GM18951 (cell line): Measurements from ENCODE around the gene RPUSD4.
"Not testable (repeated sequence)": the region's sequence is repeated elsewhere in the genome, so short reads cannot be mapped to it uniquely, and the experiment has no call there.

ENCODE experiments used
- POLR2A ChIP-seq: IDR thresholded peaks from 4 replicates; pipeline ENCODE4 v1.6.1; 2011; ENCODE audit warnings: mild to moderate bottlenecking; ENCODE audit not compliant: insufficient read length, insufficient read depth; ENCODE audit errors: extremely low read depth
- in situ Hi-C: fragments of 300-500 bp; cut with MboI; formaldehyde crosslinking; loops from one replicate; pipeline ENCODE4 v1.12.0; 2022; ENCODE audit warnings: low sequenced_read_pairs, mixed read lengths, inconsistent platforms; ENCODE audit not compliant: unreplicated experiment

RPUSD4 gene, protein sequence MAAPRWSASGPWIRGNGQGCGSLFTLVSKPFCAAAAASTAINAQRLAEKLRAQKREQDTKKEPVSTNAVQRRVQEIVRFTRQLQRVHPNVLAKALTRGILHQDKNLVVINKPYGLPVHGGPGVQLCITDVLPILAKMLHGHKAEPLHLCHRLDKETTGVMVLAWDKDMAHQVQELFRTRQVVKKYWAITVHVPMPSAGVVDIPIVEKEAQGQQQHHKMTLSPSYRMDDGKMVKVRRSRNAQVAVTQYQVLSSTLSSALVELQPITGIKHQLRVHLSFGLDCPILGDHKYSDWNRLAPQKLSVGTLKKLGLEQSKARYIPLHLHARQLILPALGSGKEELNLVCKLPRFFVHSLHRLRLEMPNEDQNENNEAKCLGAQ

DNA sequence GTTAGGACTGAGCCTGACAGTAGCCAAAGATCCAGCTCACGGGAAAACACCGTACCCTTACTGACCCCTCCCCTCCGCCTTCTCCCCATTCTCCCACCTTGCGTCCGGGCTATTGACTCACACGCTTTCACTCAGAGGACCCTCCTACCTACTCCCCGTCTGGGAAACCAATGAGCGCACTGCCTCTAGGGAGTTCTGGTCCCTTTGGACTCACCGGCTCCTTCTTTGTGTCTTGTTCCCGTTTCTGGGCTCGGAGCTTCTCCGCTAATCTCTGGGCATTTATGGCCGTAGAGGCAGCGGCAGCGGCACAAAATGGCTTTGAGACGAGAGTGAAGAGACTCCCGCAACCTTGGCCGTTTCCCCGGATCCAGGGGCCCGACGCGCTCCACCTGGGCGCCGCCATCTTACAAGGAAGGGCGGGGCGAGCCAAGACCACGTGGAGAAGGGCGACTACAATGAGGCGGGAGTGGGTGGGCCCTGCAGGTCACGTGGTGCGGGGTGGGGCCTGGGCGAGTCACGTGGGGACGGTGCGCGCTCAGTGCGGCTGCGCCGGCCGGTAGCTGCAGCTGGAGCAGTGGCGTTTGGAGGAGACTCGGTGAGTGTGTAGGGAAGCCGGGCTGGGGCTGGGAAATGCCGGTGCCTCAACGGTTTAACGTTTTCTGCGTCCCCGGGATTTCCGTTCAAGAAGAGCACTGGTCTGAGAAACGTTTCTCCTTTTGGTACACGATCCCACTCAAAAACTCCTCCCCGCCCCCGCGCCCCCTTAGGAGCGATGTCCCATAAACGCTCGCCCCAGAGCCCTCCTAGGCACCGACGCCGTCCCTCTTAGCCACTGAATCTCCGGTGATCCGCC lies at the start of gene RPUSD4, which contains the start of gene FAM118B:
Gene RPUSD4 (minus strand): TSS at position 415 of the 853 bp plus-strand sequence. CDS start 12 bp downstream, at position 403.
Gene FAM118B (plus strand): TSS at position 547 of the 853 bp plus-strand sequence. CDS start 23,220 bp downstream, outside the sequence.
- in situ Hi-C loops, result no loop called here

GRCh38 chr11:126257764-126258163 lies 46.3 kb upstream of the RPUSD4 start:
- no peak for TF ChIP-seq POLR2A
- in situ Hi-C loops, result no loop called here

More for the DNA sequence above, at the start of gene RPUSD4, which contains the start of gene FAM118B:
- peak; percentile 96 for TF ChIP-seq POLR2A

- TF ChIP-seq POLR2A, result no peak
- in situ Hi-C loops, result no loop called here
Observed at GRCh38 chr11:126257144-126257543, 45.7 kb upstream of the RPUSD4 start.

GRCh38 chr11:126256216-126256615 lies 44.8 kb upstream of the RPUSD4 start:
- in situ Hi-C loops, result no loop called here
- no peak for TF ChIP-seq POLR2A

DNA sequence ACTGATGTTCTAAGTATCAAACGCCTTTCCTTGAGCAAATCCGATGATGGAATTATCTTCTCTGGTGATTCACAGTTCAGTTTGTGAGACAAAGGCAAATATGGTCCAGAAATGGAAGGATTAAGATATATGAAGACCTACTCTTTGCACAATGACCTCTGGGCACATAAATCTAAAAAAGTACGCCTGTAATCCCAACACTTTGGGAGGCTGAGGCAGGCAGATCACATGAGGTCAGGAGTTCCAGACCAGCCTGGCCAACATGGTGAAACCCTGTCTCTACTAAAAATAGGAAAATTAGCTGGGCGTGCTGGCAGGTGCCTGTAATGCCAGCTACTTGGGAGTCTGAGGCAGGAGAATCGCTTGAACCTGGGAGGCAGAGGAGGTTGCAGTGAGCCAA lies 44.1 kb upstream of the RPUSD4 start:
- in situ Hi-C loops, result not testable (repeated sequence)

DNA sequence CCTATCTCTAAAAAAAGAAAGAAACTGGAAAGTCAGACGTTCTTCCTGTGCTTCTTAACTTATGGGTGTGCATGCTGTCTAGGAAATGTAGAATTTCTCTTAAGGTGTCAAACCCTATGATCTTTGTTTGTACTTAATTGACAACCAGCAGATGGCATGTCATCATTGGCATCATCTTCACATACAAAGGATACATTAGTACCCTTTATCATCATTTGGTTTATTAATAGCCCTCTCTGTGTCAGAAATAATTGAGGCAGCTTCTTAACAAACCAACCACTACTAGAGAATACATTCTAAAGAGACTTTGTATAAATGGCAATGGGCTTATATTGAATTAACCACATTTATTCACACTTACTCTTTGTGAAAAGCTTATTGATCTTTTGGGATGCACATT lies 43.4 kb upstream of the RPUSD4 start:
- in situ Hi-C loops, result no loop called here
- TF ChIP-seq POLR2A, result no peak

GRCh38 chr11:126253265-126253664 lies 41.8 kb upstream of the RPUSD4 start:
- in situ Hi-C loops, result no loop called here
- TF ChIP-seq POLR2A, result no peak

GRCh38 chr11:126246636-126247035 lies 35.2 kb upstream of the RPUSD4 start:
- TF ChIP-seq POLR2A, result no peak
- in situ Hi-C loops, result no loop called here

DNA sequence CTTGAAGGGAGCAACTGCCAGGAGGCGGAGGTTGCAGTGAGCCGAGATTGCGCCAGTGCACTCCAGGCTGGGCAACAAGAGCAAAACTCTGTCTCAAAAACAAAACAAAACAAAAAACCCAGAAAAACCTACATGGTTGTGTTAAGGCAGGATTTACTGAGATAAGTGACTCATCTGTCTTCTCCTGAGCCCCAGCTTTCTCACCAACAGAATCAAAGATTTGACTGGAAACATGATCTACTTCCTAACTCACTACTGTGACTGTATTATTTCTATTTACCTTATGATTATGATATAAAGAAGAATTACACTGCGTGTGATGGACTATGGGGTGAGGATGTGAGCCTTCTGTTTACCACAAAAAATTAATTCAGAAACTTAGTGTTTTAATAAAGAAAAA lies 21.9 kb upstream of the RPUSD4 start:
- in situ Hi-C loops, result no loop called here
- no peak for TF ChIP-seq POLR2A

GRCh38 chr11:126232683-126233082 lies 21.2 kb upstream of the RPUSD4 start:
- in situ Hi-C loops, result no loop called here
- no peak for TF ChIP-seq POLR2A

DNA sequence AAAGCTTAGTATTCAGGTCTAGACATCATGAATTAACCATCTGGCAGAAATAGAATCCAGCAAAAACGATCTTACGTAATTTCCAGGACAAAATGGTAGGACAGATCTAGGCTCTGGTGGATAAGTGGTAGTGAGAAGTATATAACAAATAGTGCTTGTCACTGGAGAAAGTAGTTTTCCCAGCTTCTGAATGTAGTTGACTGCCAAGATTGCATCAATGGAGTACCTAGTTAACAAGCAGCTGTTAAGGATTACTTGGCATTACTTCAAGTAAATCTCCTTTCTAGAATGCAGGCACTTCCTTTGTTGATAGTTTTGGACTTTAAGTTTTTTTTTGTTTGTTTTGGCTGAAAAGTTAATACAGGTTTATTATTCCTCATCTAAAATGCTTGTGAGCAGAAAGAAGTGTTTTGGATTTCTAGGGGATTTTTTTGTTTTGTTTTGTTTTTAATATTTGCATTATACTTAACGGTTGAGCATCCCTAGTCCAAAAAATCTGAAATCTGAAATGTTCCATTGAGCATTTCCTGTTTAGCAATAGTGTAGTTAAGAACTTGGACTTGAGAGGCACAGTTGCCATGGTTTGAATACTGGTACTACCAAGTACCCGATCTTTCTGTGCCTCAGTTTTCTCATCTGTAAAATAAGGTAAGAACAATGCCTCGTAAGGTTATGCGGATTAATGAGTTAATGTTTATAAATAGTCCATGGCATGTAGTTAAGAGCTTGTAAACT lies 20.4 kb upstream of the RPUSD4 start:
- in situ Hi-C loops, result no loop called here
- no peak for TF ChIP-seq POLR2A

GRCh38 chr11:126229858-126230540 lies 18.5 kb upstream of the RPUSD4 start:
- TF ChIP-seq POLR2A, result no peak

More at GRCh38 chr11:126229858-126230540, 18.5 kb upstream of the RPUSD4 start:
- in situ Hi-C loops, result no loop called here
